ENCODE data around the gene WDPCP. TPM values are rescaled to one million over a fixed set of nuclear protein-coding genes. Genes with fewer than 3 reads are reported as not detected.

Gene WDPCP
- total and polyA plus RNA-seq, 2 donors (not counting 1 experiment from before 2014, with no cell fraction given): 5.6 to 22.8 TPM

DNA sequence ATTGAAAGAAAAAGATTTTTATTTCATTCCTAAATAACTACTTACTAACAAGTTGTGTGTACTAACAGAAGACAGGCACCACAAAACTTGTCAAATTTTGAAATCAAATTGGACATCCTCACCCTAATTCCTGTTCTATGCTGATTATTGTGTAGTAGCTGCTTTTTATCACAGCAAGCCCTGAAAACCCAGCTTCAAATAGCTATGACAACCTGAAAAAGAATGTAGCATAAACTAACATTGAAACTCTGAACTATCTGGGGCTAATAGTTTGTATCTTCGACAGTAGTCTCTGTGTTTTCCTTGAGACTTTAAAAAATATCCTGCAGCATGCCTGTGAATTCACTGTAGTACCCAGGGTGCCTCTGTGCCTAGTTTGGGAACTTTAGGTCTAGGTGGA is 122.6 kb downstream of the WDPCP start:
- no peak overlapping the region for H3K27ac Mint-ChIP-seq
- WGBS (ENCODE audit: insufficient coverage): no CpG with 5 or more reads among the region's 1 CpG
- H3K27me3 Mint-ChIP-seq: no peaks in the 10 kb centered on the region
- Histone ChIP-seq H3K9me3 (ENCODE audit: control extremely low read depth in 1 of 3, control insufficient read depth in 2 of 3, insufficient read depth in 1 of 3, low read length in 2 of 3) (peaks cover 2 to 9% (median 4%) of the 10 kb centered on the region in 3 donors), H3K4me2 (replicated peaks; ENCODE audit: low read depth, low read length, poor library complexity, severe bottlenecking) (no peak overlapping the region), H2AFZ (ENCODE audit: insufficient read depth, low read depth, low read length, poor library complexity, severe bottlenecking) (no peak overlapping the region), H3K79me2 (ENCODE audit: control insufficient read depth, insufficient read depth, low read length) (no peaks in the 10 kb centered on the region), H3K4me1 (ENCODE audit: control insufficient read depth in 2 of 2, insufficient read depth in 2 of 2, low read length in 2 of 2) (no peaks in the 10 kb centered on the region), H3K27me3 (replicated peaks in 1 of 4; ENCODE audit: control extremely low read depth in 1 of 4, control insufficient read depth in 3 of 4, insufficient read depth in 4 of 4, low read length in 3 of 4) (no peaks in the 10 kb centered on the region), H3K36me3 (replicated peaks in 1 of 2; ENCODE audit: control extremely low read depth in 1 of 2, control insufficient read depth in 1 of 2, extremely low read depth in 1 of 2, insufficient read depth in 2 of 2, low read length in 1 of 2) (peaks cover 0 to 2% of the 10 kb centered on the region in 2 experiments), H3K4me3 (ENCODE audit: control extremely low read depth in 1 of 5, extremely low read depth in 1 of 5, insufficient read depth in 1 of 5, low read depth in 2 of 5, low read length in 4 of 5) (no peak overlapping the region), H3K9ac (ENCODE audit: low read length) (no peak overlapping the region), H4K20me1 (ENCODE audit: control insufficient read depth, insufficient read depth, low read length, poor library complexity, severe bottlenecking) (no peaks in the 10 kb centered on the region), H3K27ac (ENCODE audit: low read length in 2 of 2) (no peak overlapping the region)
- TF ChIP-seq CTCF (IDR thresholded peaks at IDR 0.05): no peak
- TF ChIP-seq EZH2 (IDR thresholded peaks at IDR 0.05; ENCODE audit: borderline replicate concordance, insufficient read depth, low read depth, low read length, poor library complexity, severe bottlenecking): no peak
- ATAC-seq (ENCODE audit: low read depth): no peak
- DNase-seq: no peak
- ChIA-PET CTCF (no interaction called here), POLR2A (no interaction called here)
- H3K4me3 Mint-ChIP-seq: no peak overlapping the region
- intact Hi-C loops (cut with micrococcal nuclease): no loop called here
- no peaks in the 10 kb centered on the region for H3K4me1 Mint-ChIP-seq
- peaks cover 11% of the 10 kb centered on the region for H3K9me3 Mint-ChIP-seq (ENCODE audit: insufficient read depth)

DNA sequence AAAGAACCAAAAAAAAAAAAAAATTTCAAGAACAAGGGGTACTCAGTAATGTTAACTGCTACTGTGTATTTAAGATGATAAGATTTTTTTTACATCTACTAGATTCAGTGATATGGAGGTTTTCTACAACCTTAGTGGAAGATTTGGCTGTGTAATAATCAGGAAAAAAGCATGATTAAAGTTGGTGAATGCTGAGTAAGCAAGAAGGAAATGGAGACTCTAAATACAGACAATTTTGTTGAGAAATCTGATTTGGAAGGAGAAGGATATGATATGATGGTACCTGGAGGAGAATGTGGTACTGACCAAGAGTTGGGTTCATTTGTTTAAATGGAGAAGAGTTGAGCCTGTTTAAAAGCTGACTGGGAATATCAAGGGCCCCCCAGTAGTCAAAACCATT is 125.1 kb downstream of the WDPCP start:
- TF ChIP-seq CTCF (IDR thresholded peaks at IDR 0.05) (no peak), EZH2 (IDR thresholded peaks at IDR 0.05; ENCODE audit: borderline replicate concordance, insufficient read depth, low read depth, low read length, poor library complexity, severe bottlenecking) (no peak)
- peaks cover 4 to 15% (median 4%) of the 10 kb centered on the region in 3 donors for H3K9me3 ChIP-seq (ENCODE audit: control extremely low read depth in 1 of 3, control insufficient read depth in 2 of 3, insufficient read depth in 1 of 3, low read length in 2 of 3)
- H3K4me3 ChIP-seq (ENCODE audit: control extremely low read depth in 1 of 5, extremely low read depth in 1 of 5, insufficient read depth in 1 of 5, low read depth in 2 of 5, low read length in 4 of 5): no peak overlapping the region
- H3K4me1 ChIP-seq (ENCODE audit: control insufficient read depth in 2 of 2, insufficient read depth in 2 of 2, low read length in 2 of 2): no peaks in the 10 kb centered on the region
- H3K4me2 ChIP-seq (replicated peaks; ENCODE audit: low read depth, low read length, poor library complexity, severe bottlenecking): no peak overlapping the region
- no peak overlapping the region for H2AFZ ChIP-seq (ENCODE audit: insufficient read depth, low read depth, low read length, poor library complexity, severe bottlenecking)
- no peaks in the 10 kb centered on the region for H4K20me1 ChIP-seq (ENCODE audit: control insufficient read depth, insufficient read depth, low read length, poor library complexity, severe bottlenecking)
- Mint-ChIP-seq H3K4me3 (no peak overlapping the region), H3K27me3 (no peaks in the 10 kb centered on the region), H3K27ac (no peak overlapping the region), H3K4me1 (no peaks in the 10 kb centered on the region), H3K9me3 (ENCODE audit: insufficient read depth) (peaks cover 9% of the 10 kb centered on the region)
- ATAC-seq (ENCODE audit: low read depth): no peak
- no peaks in the 10 kb centered on the region for H3K79me2 ChIP-seq (ENCODE audit: control insufficient read depth, insufficient read depth, low read length)
- no peak overlapping the region for H3K27ac ChIP-seq (ENCODE audit: low read length in 2 of 2)
- no peak for DNase-seq
- intact Hi-C loops (cut with micrococcal nuclease): no loop called here
- no peak overlapping the region for H3K9ac ChIP-seq (ENCODE audit: low read length)
- POLR2A ChIA-PET: no interaction called here
- no peaks in the 10 kb centered on the region for H3K27me3 ChIP-seq (replicated peaks in 1 of 4; ENCODE audit: control extremely low read depth in 1 of 4, control insufficient read depth in 3 of 4, insufficient read depth in 4 of 4, low read length in 3 of 4)
- CTCF ChIA-PET: no interaction called here
- peaks cover 0 to 2% of the 10 kb centered on the region in 2 experiments for H3K36me3 ChIP-seq (replicated peaks in 1 of 2; ENCODE audit: control extremely low read depth in 1 of 2, control insufficient read depth in 1 of 2, extremely low read depth in 1 of 2, insufficient read depth in 2 of 2, low read length in 1 of 2)

Data from B cell (primary cell).